Heart left ventricle (tissue), 16 donors: ENCODE measurements around the gene HIVEP2. TPM values are rescaled to one million over a fixed set of nuclear protein-coding genes. Genes with fewer than 3 reads are reported as not detected.

ENCODE experiments used
- ATAC-seq, 4 donors: fragments of 200-7000 bp; cut with Tn5 transposase; one replicate each; pipeline ENCODE4 v1.9.1; 2020 to 2022; ENCODE audit warnings: moderate library complexity in 4 of 4, mild to moderate bottlenecking in 3 of 4, moderate number of reproducible peaks in 1 of 4
- DNase-seq, 5 donors: peaks; one replicate each; pipeline ENCODE4 v3.0.0-alpha.2; 2020
- H3K27ac ChIP-seq, 12 donors: fragments of 200-600 bp; sonication (generic) in 4 of 12; one replicate each; pipeline versions ENCODE4 v1.5.0 to v1.8.0; 2016 to 2022; ENCODE audit warnings: mild to moderate bottlenecking in 2 of 12
- H3K27me3 ChIP-seq, 9 donors: fragments of 200-600 bp; sonication (generic) in 2 of 9; one replicate each; pipeline versions ENCODE4 v1.5.1 to v1.8.0; 2016 to 2022; ENCODE audit warnings: mild to moderate bottlenecking in 3 of 9
- H3K36me3 ChIP-seq, 9 donors: fragments of 200-600 bp; sonication (generic) in 2 of 9; one replicate each; pipeline versions ENCODE4 v1.5.0 to v1.8.0; 2018 to 2022; ENCODE audit warnings: mild to moderate bottlenecking in 2 of 9
- H3K4me1 ChIP-seq, 12 donors: fragments of 200-600 bp; sonication (generic) in 4 of 12; one replicate each; pipeline versions ENCODE4 v1.5.0 to v1.8.0; 2016 to 2022; ENCODE audit warnings: mild to moderate bottlenecking in 3 of 12
- H3K4me3 ChIP-seq, 12 donors: fragments of 200-600 bp; sonication (generic) in 4 of 12; one replicate each; pipeline versions ENCODE4 v1.5.0 to v1.8.0; 2017 to 2022; ENCODE audit warnings: mild to moderate bottlenecking in 9 of 12, moderate library complexity in 4 of 12
- H3K9me3 ChIP-seq, 12 donors: fragments of 200-600 bp; sonication (generic) in 4 of 12; one replicate each; pipeline versions ENCODE4 v1.5.0 to v1.8.0; 2016 to 2022; ENCODE audit warnings: mild to moderate bottlenecking in 1 of 12
- POLR2A ChIP-seq, 2 donors: fragments of 450-650 bp; IDR thresholded peaks; one replicate each; pipeline ENCODE4 v1.6.1; 2017; ENCODE audit warnings: antibody characterized with exemption in 2 of 2, mild to moderate bottlenecking in 2 of 2, moderate library complexity in 2 of 2
- WGBS, 4 donors: extraction: QIAGEN DNeasy Blood & Tissue Kit in 2 of 4; methylation state at CpG; one replicate each; pipeline versions ENCODE4 v1.1.5 to v1.1.7; 2013 to 2018; 5-methylcytosine and 5-hydroxymethylcytosine counted together
- intact Hi-C, 10 donors: fragments of 100-400 bp; cut with DNase I; formaldehyde crosslinking; loops; one replicate each; pipeline versions ENCODE4 v1.11.1 to v1.14.2; 2022
- polyA plus RNA-seq, 2 donors: library from polyadenylated mRNA; stranded (reverse); fragments of 200-250 nt; gene quantifications; one replicate each; pipeline ENCODE4 v1.2.3, GENCODE V29; 2013
- total RNA-seq, 9 donors: library from RNA; depleted of rRNA in 2 of 9; stranded (reverse); fragments of >200 nt in 2 of 9; fragmentation: NEBNext Ultra II Directional in 3 of 9; extraction: Animal tissue kit (Norgen Biotek cat#: 25700) in 3 of 9; gene quantifications; one replicate each; pipeline versions ENCODE4 v1.1.0 to v1.2.4, GENCODE V29; 2016 to 2023
- TF ChIP-seq, protein P1 (sequence below), 12 donors: fragments of 200-600 bp; sonication (generic) in 4 of 12; IDR thresholded peaks; one replicate each; pipeline versions ENCODE4 v1.5.0 to v1.8.0; 2018 to 2022; ENCODE audit warnings: antibody characterized with exemption in 12 of 12, mild to moderate bottlenecking in 5 of 12
- donor health status: ischemic (EF 13 %, LVEDD 7.1; RV severe dilation, severe dysfunction).
- donor health status: healthy with polysubstance abuse.
- donor health status: DM: no; HTN: yes; CAD: no.
- donor health status: DM: no; HTN: no; CAD: no.
- donor health status: ischemic (EF 25% LVEDD 6.9; RV normal size, moderate dysfunction).
- donor health status: ischemic (EF 25% LVEDD 5.7; RV mildly dilated, moderate dysfunction).
- donor health status: healthy.
- donor health status: DM: yes; HTN: yes; CAD: no.
- donor health status: ischemic (EF 35%, LVEDD 5.7; RV mildly dilated, moderate dysfunction).
- donor health status: nonischemic (EF 11% LVEDD 7.7; RV severe dilation, severe dysfunction).
- donor health status: DM: yes; HTN: yes; CAD: no.
- donor health status: PGD.
- donor health status: ischemic (EF 29% LVEDD 5.4; RV normal size, mild dysfunction).
- donor health status: nonischemic (EF 23%, LVEDD 6.1; RV moderate dilation, normal function).

HIVEP2 gene
- total and polyA plus RNA-seq, 11 donors = 2.7 to 31.2 (median 20.4) TPM

DNA sequence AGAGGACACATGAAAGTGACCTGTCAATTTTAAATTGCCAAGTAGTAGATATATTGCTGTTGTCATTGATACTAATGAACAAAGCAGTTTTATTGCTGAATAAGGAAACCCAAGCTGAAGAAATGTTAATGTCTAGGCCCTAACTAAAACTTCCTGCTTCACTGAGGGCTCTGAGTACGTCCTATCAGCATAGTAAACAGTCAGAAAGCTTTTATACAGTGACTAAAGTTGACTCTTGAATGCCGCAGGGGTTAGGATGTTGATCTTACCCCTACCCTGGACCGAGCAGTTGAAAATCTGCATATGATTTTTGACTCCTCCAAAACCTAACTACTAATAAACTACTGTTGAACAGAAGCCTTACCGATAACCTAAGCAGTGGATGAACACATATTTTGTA is 149.0 kb downstream of the HIVEP2 start:
- Histone ChIP-seq H3K27ac (no peak overlapping the region), H3K36me3 (no peaks in the 10 kb centered on the region), H3K9me3 (no peaks in the 10 kb centered on the region), H3K4me1 (peaks cover 0 to 16% (median 4%) of the 10 kb centered on the region in 12 donors), H3K27me3 (no peaks in the 10 kb centered on the region), H3K4me3 (no peak overlapping the region)
- ATAC-seq (no peak), DNase-seq (no peak)
- WGBS, 4 donors = 96 to 98% (median 97%) methylated on average over 4 of the region's 4 CpGs
- no peak for TF ChIP-seq POLR2A (IDR thresholded peaks at IDR 0.05)
- TF ChIP-seq, protein P1, sequence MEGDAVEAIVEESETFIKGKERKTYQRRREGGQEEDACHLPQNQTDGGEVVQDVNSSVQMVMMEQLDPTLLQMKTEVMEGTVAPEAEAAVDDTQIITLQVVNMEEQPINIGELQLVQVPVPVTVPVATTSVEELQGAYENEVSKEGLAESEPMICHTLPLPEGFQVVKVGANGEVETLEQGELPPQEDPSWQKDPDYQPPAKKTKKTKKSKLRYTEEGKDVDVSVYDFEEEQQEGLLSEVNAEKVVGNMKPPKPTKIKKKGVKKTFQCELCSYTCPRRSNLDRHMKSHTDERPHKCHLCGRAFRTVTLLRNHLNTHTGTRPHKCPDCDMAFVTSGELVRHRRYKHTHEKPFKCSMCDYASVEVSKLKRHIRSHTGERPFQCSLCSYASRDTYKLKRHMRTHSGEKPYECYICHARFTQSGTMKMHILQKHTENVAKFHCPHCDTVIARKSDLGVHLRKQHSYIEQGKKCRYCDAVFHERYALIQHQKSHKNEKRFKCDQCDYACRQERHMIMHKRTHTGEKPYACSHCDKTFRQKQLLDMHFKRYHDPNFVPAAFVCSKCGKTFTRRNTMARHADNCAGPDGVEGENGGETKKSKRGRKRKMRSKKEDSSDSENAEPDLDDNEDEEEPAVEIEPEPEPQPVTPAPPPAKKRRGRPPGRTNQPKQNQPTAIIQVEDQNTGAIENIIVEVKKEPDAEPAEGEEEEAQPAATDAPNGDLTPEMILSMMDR (IDR thresholded peaks at IDR 0.05) = no peak
- intact Hi-C loops = no loop called here

DNA sequence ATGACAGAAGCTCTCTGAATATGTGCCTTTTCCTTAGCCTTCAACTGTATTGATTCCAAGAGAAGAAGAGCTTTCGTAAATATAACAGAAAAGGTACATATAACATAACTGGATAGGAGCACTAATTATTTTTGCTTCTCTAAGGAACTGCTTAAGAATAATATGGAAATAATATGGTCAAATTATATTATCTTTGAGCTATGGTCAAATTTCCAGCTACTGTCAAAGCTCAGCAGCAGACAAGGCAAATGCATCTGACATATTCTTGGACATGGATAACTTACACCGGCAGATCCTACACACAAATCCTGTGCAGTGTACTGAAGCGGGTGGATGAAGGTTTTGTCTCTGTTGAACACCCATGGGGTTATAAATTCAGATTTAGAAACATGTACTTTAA is 150.6 kb downstream of the HIVEP2 start:
- no peaks in the 10 kb centered on the region for H3K27me3 ChIP-seq
- no peaks in the 10 kb centered on the region for H3K36me3 ChIP-seq
- H3K4me1 ChIP-seq = peaks cover 0 to 14% (median 4%) of the 10 kb centered on the region in 12 donors
- H3K9me3 ChIP-seq = no peaks in the 10 kb centered on the region
- TF ChIP-seq, protein P1 (IDR thresholded peaks at IDR 0.05) = no peak
- TF ChIP-seq POLR2A (IDR thresholded peaks at IDR 0.05) = no peak
- no peak overlapping the region for H3K27ac ChIP-seq
- ATAC-seq = no peak
- intact Hi-C loops = no loop called here
- 59 to 91% (median 68%) methylated on average over 3 of the region's 3 CpGs for WGBS, 4 donors
- DNase-seq = no peak
- no peak overlapping the region for H3K4me3 ChIP-seq

DNA sequence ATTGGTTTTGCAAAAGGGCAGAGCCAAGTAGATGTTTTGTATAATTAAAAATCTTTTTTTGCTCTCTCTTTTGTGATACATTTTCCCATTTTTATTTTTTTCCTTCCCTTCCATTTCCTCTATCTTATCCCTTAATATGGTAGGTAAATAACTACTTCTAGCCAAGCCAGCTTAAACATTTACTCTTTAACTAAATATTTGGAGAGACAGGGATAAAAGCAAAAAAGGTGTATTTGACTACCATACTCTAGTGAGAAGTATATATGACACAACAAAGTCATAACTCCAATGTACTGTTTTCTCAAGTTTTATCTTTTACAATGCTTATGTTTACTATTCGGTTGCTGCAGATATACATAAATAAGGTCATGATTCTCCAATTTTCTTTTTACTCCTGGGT is 154.7 kb downstream of the HIVEP2 start:
- WGBS, 4 donors = 93 to 98% (median 96%) methylated on average over 1 of the region's 1 CpG
- no peaks in the 10 kb centered on the region for H3K27me3 ChIP-seq
- ATAC-seq = no peak
- no peaks in the 10 kb centered on the region for H3K9me3 ChIP-seq
- H3K4me3 ChIP-seq = no peak overlapping the region
- intact Hi-C loops = no loop called here
- H3K36me3 ChIP-seq = no peaks in the 10 kb centered on the region
- H3K27ac ChIP-seq = no peak overlapping the region
- H3K4me1 ChIP-seq = no peaks in the 10 kb centered on the region
- TF ChIP-seq, protein P1 (IDR thresholded peaks at IDR 0.05) = no peak
- no peak for TF ChIP-seq POLR2A (IDR thresholded peaks at IDR 0.05)
- no peak for DNase-seq

DNA sequence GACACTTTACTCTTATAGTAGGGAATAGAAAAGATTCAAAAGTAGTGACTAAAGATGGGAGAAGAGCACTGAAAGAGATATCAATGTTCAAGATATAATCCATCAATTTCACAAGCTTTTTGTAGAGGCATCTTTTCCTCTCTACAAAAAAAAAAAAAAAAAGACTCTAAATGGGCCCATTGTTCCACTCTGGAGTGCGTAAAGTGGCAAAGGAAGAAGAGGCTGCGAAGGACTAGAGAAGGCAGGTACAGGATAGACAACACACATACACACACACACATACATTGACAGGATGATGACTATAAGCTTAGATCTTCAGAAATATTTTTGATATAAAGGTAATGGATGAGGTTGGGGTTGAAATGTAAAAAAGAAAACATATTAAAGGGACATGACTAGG is 157.6 kb downstream of the HIVEP2 start:
- Histone ChIP-seq H3K36me3 (no peaks in the 10 kb centered on the region), H3K4me1 (peaks cover 0 to 13% (median 0%) of the 10 kb centered on the region in 12 donors), H3K27me3 (no peaks in the 10 kb centered on the region), H3K27ac (no peak overlapping the region), H3K9me3 (no peaks in the 10 kb centered on the region), H3K4me3 (no peak overlapping the region)
- no peak for TF ChIP-seq POLR2A (IDR thresholded peaks at IDR 0.05)
- TF ChIP-seq, protein P1 (IDR thresholded peaks at IDR 0.05) = no peak
- WGBS, 4 donors = 86 to 94% (median 92%) methylated on average over 2 of the region's 2 CpGs
- DNase-seq = no peak
- ATAC-seq = no peak
- intact Hi-C loops = no loop called here
